HepG2 (cell line): ENCODE measurements around the gene PXK. TPM values are rescaled to one million over a fixed set of nuclear protein-coding genes. Genes with fewer than 3 reads are reported as not detected.

Experiments used
- ATAC-seq: fragments of 200-7000 bp; cut with Tn5 transposase; 3 replicates; pipeline ENCODE4 v1.9.1; 2020; ENCODE audit warnings: mild to moderate bottlenecking, moderate library complexity
- BruUV-seq: library from RNA; stranded (reverse); fragments of 400-500 nt; replicated peaks from 2 replicates; lab custom pipeline; 2021; lab: Mats Ljungman, UMichigan
- CTCF ChIA-PET: fragments of 300-600 bp; formaldehyde crosslinking; extraction: SDS; loops from one replicate; lab custom pipeline; 2021; ENCODE audit warnings: low total read pairs, inconsistent platforms, low intra/inter-chr PET ratio; lab: Yijun Ruan, JAX
- POLR2A ChIA-PET: fragments of 350-600 bp; sonication (Branson Sonifier 250); formaldehyde crosslinking; loops from one replicate; lab custom pipeline; 2020; ENCODE audit warnings: antibody characterized with exemption, inconsistent platforms; lab: Yijun Ruan, JAX
- DNase-seq: peaks from one replicate; pipeline ENCODE4 v3.0.0-alpha.2; 2015; ENCODE audit warnings: low spot score
- FAIRE-seq: peaks from 3 replicates; lab custom pipeline; 2011; peaks lifted over from hg19 to GRCh38; lab: Jason Lieb, UNC
- H2AFZ ChIP-seq: one replicate; pipeline ENCODE4 v1.6.1; 2011; ENCODE audit warnings: low read length, inconsistent platforms
- H3K27ac ChIP-seq: fragments of 300-600 bp; 3 replicates; pipeline ENCODE4 v1.8.0; 2011; ENCODE audit warnings: mixed run types, mild to moderate bottlenecking, mixed read lengths, low read length, inconsistent platforms; ENCODE audit not compliant: insufficient read depth; ENCODE audit errors: extremely low read length
- H3K27me3 ChIP-seq, 2 experiments: fragments of 200-600 bp in 1 of 2; 2 replicates in 1 of 2; 3 replicates in 1 of 2; pipeline versions ENCODE4 v1.6.0 to v1.8.0; 2011; ENCODE audit warnings: low read length in 2 of 2, mild to moderate bottlenecking in 2 of 2, moderate library complexity in 2 of 2, inconsistent platforms in 1 of 2; ENCODE audit not compliant: insufficient read depth in 2 of 2, control insufficient read depth in 1 of 2
- H3K36me3 ChIP-seq, 2 experiments: fragments of 200-600 bp in 1 of 2; replicated peaks in 1 of 2; 2 replicates in 1 of 2; 3 replicates in 1 of 2; pipeline versions ENCODE4 v1.5.1 to v1.8.0; 2011; ENCODE audit warnings: low read length in 2 of 2, inconsistent platforms in 1 of 2; ENCODE audit not compliant: insufficient read depth in 2 of 2, control insufficient read depth in 1 of 2
- H3K4me1 ChIP-seq: 2 replicates; pipeline ENCODE4 v1.5.1; 2012; ENCODE audit warnings: low read length, inconsistent platforms; ENCODE audit not compliant: insufficient read depth
- H3K4me2 ChIP-seq: 2 replicates; pipeline ENCODE4 v1.6.0; 2011; ENCODE audit warnings: low read depth, low read length, inconsistent platforms
- H3K4me3 ChIP-seq, 3 experiments: fragments of 200-600 bp in 1 of 3; sonication (generic), shearing (Covaris generic) in 1 of 3; replicated peaks in 1 of 3; 2 replicates each; pipeline ENCODE4 v1.5.1; 2011 to 2016; ENCODE audit warnings: low read length in 3 of 3, inconsistent platforms in 2 of 3, low read depth in 2 of 3, mild to moderate bottlenecking in 2 of 3, control low read depth in 1 of 3, mixed read lengths in 1 of 3; ENCODE audit not compliant: insufficient read depth in 1 of 3
- H3K79me2 ChIP-seq: one replicate; pipeline ENCODE4 v1.6.1; 2011; ENCODE audit warnings: low read length, inconsistent platforms; ENCODE audit not compliant: insufficient read depth
- H3K9ac ChIP-seq: 2 replicates; pipeline ENCODE4 v1.6.0; 2011; ENCODE audit warnings: mild to moderate bottlenecking, low read depth, low read length, inconsistent platforms; ENCODE audit not compliant: insufficient read depth
- H3K9me3 ChIP-seq: 2 replicates; pipeline ENCODE4 v1.5.1; 2012; ENCODE audit warnings: mild to moderate bottlenecking, low read length
- H4K20me1 ChIP-seq: 2 replicates; pipeline ENCODE4 v1.6.0; 2011; ENCODE audit warnings: inconsistent platforms, mild to moderate bottlenecking, low read length, moderate library complexity; ENCODE audit not compliant: insufficient read depth
- CBFB ChIP-seq: sonication (generic); formaldehyde crosslinking; IDR thresholded peaks from 2 replicates; pipeline ENCODE4 v1.4.0; 2020; ENCODE audit warnings: missing genetic modification reagents
- ETV5 ChIP-seq: IDR thresholded peaks from 2 replicates; pipeline ENCODE4 v1.6.1; 2018; ENCODE audit warnings: missing biosample characterization, missing genetic modification reagents, inconsistent platforms, borderline replicate concordance
- HNRNPL ChIP-seq: fragments of 200-400 bp; formaldehyde crosslinking; IDR thresholded peaks from 2 replicates; pipeline ENCODE4 v1.6.1; 2017; ENCODE audit warnings: mild to moderate bottlenecking, low read depth, low read length
- SMC3 ChIP-seq: IDR thresholded peaks from 2 replicates; pipeline ENCODE4 v1.6.1; 2011; ENCODE audit warnings: low read length, improper control_type of control experiment
- SNRNP70 ChIP-seq: fragments of 200-400 bp; formaldehyde crosslinking; IDR thresholded peaks from 2 replicates; pipeline ENCODE4 v1.6.1; 2017; ENCODE audit warnings: mild to moderate bottlenecking, low read depth, low read length, moderate library complexity
- SRY ChIP-seq: sonication (generic); formaldehyde crosslinking; IDR thresholded peaks from 2 replicates; pipeline ENCODE4 v1.8.0; 2022; ENCODE audit warnings: mild to moderate bottlenecking, missing genetic modification reagents
- TAF15 ChIP-seq: fragments of 200-400 bp; formaldehyde crosslinking; IDR thresholded peaks from one replicate; pipeline ENCODE4 v1.6.1; 2018; ENCODE audit warnings: mild to moderate bottlenecking, low read depth, low read length; ENCODE audit not compliant: poor library complexity, severe bottlenecking
- TGIF2 ChIP-seq: IDR thresholded peaks from 2 replicates; pipeline ENCODE4 v1.6.1; 2016; ENCODE audit warnings: control low read depth, missing compliant biosample characterization
- ZNF230 ChIP-seq: sonication (generic); formaldehyde crosslinking; IDR thresholded peaks from 2 replicates; pipeline ENCODE4 v1.4.0; 2020; ENCODE audit warnings: mild to moderate bottlenecking, missing genetic modification reagents
- in situ Hi-C: cut with HindIII; loops from 2 replicates; pipeline ENCODE4 v1.10.0; 2017; ENCODE audit warnings: low pct_unique_long_range_greater_than_20kb; ENCODE audit not compliant: extremely low pct_ligation_motif_present
- intact Hi-C: fragments of 100-400 bp; cut with micrococcal nuclease; formaldehyde crosslinking; loops from one replicate; pipeline ENCODE4 v1.10.0; 2022; ENCODE audit not compliant: unreplicated experiment
- polyA plus RNA-seq, 8 experiments: library from polyadenylated mRNA; depleted of rRNA in 3 of 8; stranded (reverse) in 7 of 8; unstranded in 1 of 8; fragments of >200 nt; fragmentation: Illumina TruSeq in 4 of 8; extraction: Trizol in 4 of 8; gene quantifications; 2 replicates each; pipeline versions ENCODE4 v1.2.1 to v1.2.3, GENCODE V29; 2011 to 2016; ENCODE audit warnings: low read depth in 4 of 8, missing spikeins in 1 of 8, mixed read lengths in 1 of 8; ENCODE audit not compliant: insufficient read depth in 1 of 8
- total RNA-seq, 5 experiments: library from RNA; depleted of rRNA; stranded (reverse); fragments of >200 nt; fragmentation: Illumina TruSeq; extraction: Trizol; gene quantifications; 2 replicates each; pipeline ENCODE4 v1.2.3, GENCODE V29; 2016; ENCODE audit warnings: low read depth in 1 of 5
- TF ChIP-seq, protein P1 (sequence below): sonication (generic); formaldehyde crosslinking; IDR thresholded peaks from 2 replicates; pipeline ENCODE4 v1.4.0; 2020; ENCODE audit warnings: low read depth, mild to moderate bottlenecking, missing genetic modification reagents
- TF ChIP-seq, protein P2 (sequence below): sonication (generic); formaldehyde crosslinking; IDR thresholded peaks from 2 replicates; pipeline ENCODE4 v1.4.0; 2020; ENCODE audit warnings: missing genetic modification reagents, borderline replicate concordance
- TF ChIP-seq, protein P3 (sequence below): sonication (generic); formaldehyde crosslinking; IDR thresholded peaks from 2 replicates; pipeline ENCODE4 v1.9.0; 2021; ENCODE audit warnings: missing genetic modification reagents, borderline replicate concordance

Gene PXK
- total and polyA plus RNA-seq, 2 of the 13 experiments (the other 11 are each of a cell fraction or from before 2014, with no cell fraction given) = 6.4 to 18.6 TPM

- DNase-seq (no peak), FAIRE-seq (no peak), ATAC-seq (no peak)
- Histone ChIP-seq H3K4me1 (peaks cover 14% of the 10 kb centered on the region), H3K4me3 (no peak overlapping the region), H3K27ac (no peak overlapping the region), H3K27me3 (no peaks in the 10 kb centered on the region; a peak in 1 of 5 replicates), H3K36me3 (peaks cover 16 to 35% of the 10 kb centered on the region in 2 experiments; a peak in 4 of 5 replicates), H3K9me3 (no peaks in the 10 kb centered on the region), H3K4me2 (no peak overlapping the region), H3K9ac (no peak overlapping the region), H2AFZ (no peak overlapping the region), H3K79me2 (no peaks in the 10 kb centered on the region), H4K20me1 (no peaks in the 10 kb centered on the region)
- POLR2A ChIA-PET = no interaction called here
- in situ Hi-C loops = no loop called here
- TF ChIP-seq, protein P1, sequence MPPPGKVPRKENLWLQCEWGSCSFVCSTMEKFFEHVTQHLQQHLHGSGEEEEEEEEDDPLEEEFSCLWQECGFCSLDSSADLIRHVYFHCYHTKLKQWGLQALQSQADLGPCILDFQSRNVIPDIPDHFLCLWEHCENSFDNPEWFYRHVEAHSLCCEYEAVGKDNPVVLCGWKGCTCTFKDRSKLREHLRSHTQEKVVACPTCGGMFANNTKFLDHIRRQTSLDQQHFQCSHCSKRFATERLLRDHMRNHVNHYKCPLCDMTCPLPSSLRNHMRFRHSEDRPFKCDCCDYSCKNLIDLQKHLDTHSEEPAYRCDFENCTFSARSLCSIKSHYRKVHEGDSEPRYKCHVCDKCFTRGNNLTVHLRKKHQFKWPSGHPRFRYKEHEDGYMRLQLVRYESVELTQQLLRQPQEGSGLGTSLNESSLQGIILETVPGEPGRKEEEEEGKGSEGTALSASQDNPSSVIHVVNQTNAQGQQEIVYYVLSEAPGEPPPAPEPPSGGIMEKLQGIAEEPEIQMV (CRISPR knock-in tag) = no peak
- no peak for TF ChIP-seq TAF15
- no peak for TF ChIP-seq CBFB
- TF ChIP-seq, protein P2, sequence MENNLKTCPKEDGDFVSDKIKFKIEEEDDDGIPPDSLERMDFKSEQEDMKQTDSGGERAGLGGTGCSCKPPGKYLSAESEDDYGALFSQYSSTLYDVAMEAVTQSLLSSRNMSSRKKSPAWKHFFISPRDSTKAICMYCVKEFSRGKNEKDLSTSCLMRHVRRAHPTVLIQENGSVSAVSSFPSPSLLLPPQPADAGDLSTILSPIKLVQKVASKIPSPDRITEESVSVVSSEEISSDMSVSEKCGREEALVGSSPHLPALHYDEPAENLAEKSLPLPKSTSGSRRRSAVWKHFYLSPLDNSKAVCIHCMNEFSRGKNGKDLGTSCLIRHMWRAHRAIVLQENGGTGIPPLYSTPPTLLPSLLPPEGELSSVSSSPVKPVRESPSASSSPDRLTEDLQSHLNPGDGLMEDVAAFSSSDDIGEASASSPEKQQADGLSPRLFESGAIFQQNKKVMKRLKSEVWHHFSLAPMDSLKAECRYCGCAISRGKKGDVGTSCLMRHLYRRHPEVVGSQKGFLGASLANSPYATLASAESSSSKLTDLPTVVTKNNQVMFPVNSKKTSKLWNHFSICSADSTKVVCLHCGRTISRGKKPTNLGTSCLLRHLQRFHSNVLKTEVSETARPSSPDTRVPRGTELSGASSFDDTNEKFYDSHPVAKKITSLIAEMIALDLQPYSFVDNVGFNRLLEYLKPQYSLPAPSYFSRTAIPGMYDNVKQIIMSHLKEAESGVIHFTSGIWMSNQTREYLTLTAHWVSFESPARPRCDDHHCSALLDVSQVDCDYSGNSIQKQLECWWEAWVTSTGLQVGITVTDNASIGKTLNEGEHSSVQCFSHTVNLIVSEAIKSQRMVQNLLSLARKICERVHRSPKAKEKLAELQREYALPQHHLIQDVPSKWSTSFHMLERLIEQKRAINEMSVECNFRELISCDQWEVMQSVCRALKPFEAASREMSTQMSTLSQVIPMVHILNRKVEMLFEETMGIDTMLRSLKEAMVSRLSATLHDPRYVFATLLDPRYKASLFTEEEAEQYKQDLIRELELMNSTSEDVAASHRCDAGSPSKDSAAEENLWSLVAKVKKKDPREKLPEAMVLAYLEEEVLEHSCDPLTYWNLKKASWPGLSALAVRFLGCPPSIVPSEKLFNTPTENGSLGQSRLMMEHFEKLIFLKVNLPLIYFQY = no peak
- TF ChIP-seq SRY (CRISPR knock-in tag) = no peak
- TF ChIP-seq TGIF2 (CRISPR knock-in tag) = no peak
- TF ChIP-seq HNRNPL = no peak
- TF ChIP-seq, protein P3, sequence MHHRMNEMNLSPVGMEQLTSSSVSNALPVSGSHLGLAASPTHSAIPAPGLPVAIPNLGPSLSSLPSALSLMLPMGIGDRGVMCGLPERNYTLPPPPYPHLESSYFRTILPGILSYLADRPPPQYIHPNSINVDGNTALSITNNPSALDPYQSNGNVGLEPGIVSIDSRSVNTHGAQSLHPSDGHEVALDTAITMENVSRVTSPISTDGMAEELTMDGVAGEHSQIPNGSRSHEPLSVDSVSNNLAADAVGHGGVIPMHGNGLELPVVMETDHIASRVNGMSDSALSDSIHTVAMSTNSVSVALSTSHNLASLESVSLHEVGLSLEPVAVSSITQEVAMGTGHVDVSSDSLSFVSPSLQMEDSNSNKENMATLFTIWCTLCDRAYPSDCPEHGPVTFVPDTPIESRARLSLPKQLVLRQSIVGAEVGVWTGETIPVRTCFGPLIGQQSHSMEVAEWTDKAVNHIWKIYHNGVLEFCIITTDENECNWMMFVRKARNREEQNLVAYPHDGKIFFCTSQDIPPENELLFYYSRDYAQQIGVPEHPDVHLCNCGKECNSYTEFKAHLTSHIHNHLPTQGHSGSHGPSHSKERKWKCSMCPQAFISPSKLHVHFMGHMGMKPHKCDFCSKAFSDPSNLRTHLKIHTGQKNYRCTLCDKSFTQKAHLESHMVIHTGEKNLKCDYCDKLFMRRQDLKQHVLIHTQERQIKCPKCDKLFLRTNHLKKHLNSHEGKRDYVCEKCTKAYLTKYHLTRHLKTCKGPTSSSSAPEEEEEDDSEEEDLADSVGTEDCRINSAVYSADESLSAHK = no peak
- no peak for TF ChIP-seq SMC3
- no peak for TF ChIP-seq ZNF230
- TF ChIP-seq SNRNP70 = no peak
- TF ChIP-seq ETV5 = no peak
- intact Hi-C loops = no loop called here
- CTCF ChIA-PET = no interaction called here
- BruUV-seq = no TSS peak
Observed at GRCh38 chr3:58394339-58394738, 61.6 kb downstream of the PXK start.
